Naive thymus-derived CD8-positive, alpha-beta T cell (primary cell): ENCODE results near the gene CCDC30. TPM values are rescaled to one million over a fixed set of nuclear protein-coding genes. Genes with fewer than 3 reads are reported as not detected.
A peak's percentile ranks its signal among the peaks of the same experiment; 100 is the strongest.

Experiments
- ATAC-seq, 2 donors: fragments of 150-1000 bp; cut with Tn5 transposase in 1 of 2; sonication (Bioruptor Pico), chemical (Tn5 transposase) in 1 of 2; 1 replicate in 1 of 2; 2 replicates in 1 of 2; pipeline ENCODE4 v1.10.0; 2021; ENCODE audit warnings: mild to moderate bottlenecking in 2 of 2, moderate library complexity in 2 of 2
- POLR2A ChIA-PET: fragments of 350-600 bp; sonication (Branson Sonifier 250); formaldehyde crosslinking; loops from one replicate; lab custom pipeline; 2021; ENCODE audit warnings: antibody characterized with exemption; lab: Charles Lee
- DNase-seq, 10 donors: peaks; one replicate each; pipeline versions ENCODE4 v3.0.0 to v3.0.0-alpha.2; 2020 to 2022
- H3K27ac Mint-ChIP-seq, 10 donors: one replicate each; pipeline ENCODE4 v1.8.0; 2020 to 2022; ENCODE audit warnings: mild to moderate bottlenecking in 10 of 10, mixed read lengths in 10 of 10, moderate library complexity in 4 of 10, inconsistent platforms in 1 of 10
- H3K27me3 Mint-ChIP-seq, 5 donors: one replicate each; pipeline ENCODE4 v1.8.0; 2021 to 2022; ENCODE audit warnings: mixed read lengths in 5 of 5
- H3K36me3 Mint-ChIP-seq, 3 donors: one replicate each; pipeline ENCODE4 v1.8.0; 2020 to 2022; ENCODE audit warnings: mixed read lengths in 3 of 3, mild to moderate bottlenecking in 2 of 3, inconsistent platforms in 1 of 3
- H3K4me1 Mint-ChIP-seq, 4 donors: one replicate each; pipeline ENCODE4 v1.8.0; 2021 to 2022; ENCODE audit warnings: mixed read lengths in 4 of 4
- H3K4me3 Mint-ChIP-seq, 10 donors: one replicate each; pipeline ENCODE4 v1.8.0; 2020 to 2022; ENCODE audit warnings: mild to moderate bottlenecking in 10 of 10, mixed read lengths in 10 of 10, moderate library complexity in 6 of 10, inconsistent platforms in 1 of 10
- H3K9me3 Mint-ChIP-seq, 9 donors: one replicate each; pipeline ENCODE4 v1.8.0; 2020 to 2022; ENCODE audit warnings: mixed read lengths in 9 of 9, mild to moderate bottlenecking in 3 of 9, inconsistent platforms in 1 of 9, moderate library complexity in 1 of 9
- polyA plus RNA-seq, 3 donors: library from polyadenylated mRNA; unstranded; fragments of 300-500 nt; fragmentation: Illumina TruSeq; gene quantifications; one replicate each; pipeline ENCODE4 v1.2.3, GENCODE V29; 2021
- total RNA-seq, 8 experiments: library from RNA in 2 of 8; stranded (reverse) in 2 of 8; gene quantifications; one replicate each; pipeline ENCODE4 v1.2.3 and lab custom pipeline; 2021 to 2026

Gene CCDC30
- total and polyA plus RNA-seq, 5 experiments from 2014 or later, result 0.55 to 5.5 (median 0.84) TPM

GRCh38 chr1:42541104-42541503 lies 78.0 kb downstream of the CCDC30 start:
- no peak for DNase-seq
- no peak for ATAC-seq
- Mint-ChIP-seq H3K9me3 (peaks cover 0 to 11% (median 0%) of the 10 kb centered on the region in 9 donors), H3K36me3 (peaks cover 0 to 20% (median 17%) of the 10 kb centered on the region in 3 donors), H3K4me1 (no peaks in the 10 kb centered on the region), H3K27ac (no peak overlapping the region), H3K27me3 (peaks cover 0 to 4% (median 0%) of the 10 kb centered on the region in 5 donors), H3K4me3 (no peak overlapping the region)
- POLR2A ChIA-PET, result no interaction called here

GRCh38 chr1:42551180-42551579 lies 88.1 kb downstream of the CCDC30 start:
- ATAC-seq (no peak), DNase-seq (no peak)
- POLR2A ChIA-PET, result interaction anchor here (1.0 kb wide), 1 partner anchor 94 kb away, joined by 3 read pairs; no protein-coding TSS in a partner anchor
- Mint-ChIP-seq H3K27ac (no peak overlapping the region), H3K4me3 (no peak overlapping the region), H3K27me3 (no peaks in the 10 kb centered on the region), H3K4me1 (peaks cover 0 to 6% (median 1%) of the 10 kb centered on the region in 4 donors), H3K9me3 (no peaks in the 10 kb centered on the region), H3K36me3 (peaks cover 12 to 14% (median 12%) of the 10 kb centered on the region in 3 donors)

GRCh38 chr1:42551590-42551989 lies 88.5 kb downstream of the CCDC30 start:
- Mint-ChIP-seq H3K4me1 (peaks cover 0 to 6% (median 1%) of the 10 kb centered on the region in 4 donors), H3K36me3 (peaks cover 12 to 13% (median 12%) of the 10 kb centered on the region in 3 donors), H3K27ac (no peak overlapping the region), H3K4me3 (no peak overlapping the region), H3K27me3 (no peaks in the 10 kb centered on the region), H3K9me3 (no peaks in the 10 kb centered on the region)
- ATAC-seq, result no peak
- POLR2A ChIA-PET, result interaction anchor here (1.0 kb wide), 1 partner anchor 95 kb away, joined by 3 read pairs; no protein-coding TSS in a partner anchor
- DNase-seq, result no peak

- peaks cover 0 to 6% (median 1%) of the 10 kb centered on the region in 4 donors for H3K4me1 Mint-ChIP-seq
- ATAC-seq (no peak), DNase-seq (no peak)
- peaks cover 0 to 5% (median 0%) of the 10 kb centered on the region in 9 donors for H3K9me3 Mint-ChIP-seq
- no peak overlapping the region for H3K27ac Mint-ChIP-seq
- H3K27me3 Mint-ChIP-seq, result no peaks in the 10 kb centered on the region
- H3K4me3 Mint-ChIP-seq, result no peak overlapping the region
- POLR2A ChIA-PET, result no interaction called here
- H3K36me3 Mint-ChIP-seq, result peaks cover 11 to 12% (median 12%) of the 10 kb centered on the region in 3 donors
These were observed 89.5 kb downstream of the CCDC30 start for GRCh38 chr1:42552636-42553035.

GRCh38 chr1:42557230-42557851 lies 94.3 kb downstream of the CCDC30 start:
- no peaks in the 10 kb centered on the region for H3K4me1 Mint-ChIP-seq
- no peak overlapping the region for H3K4me3 Mint-ChIP-seq
- no peak overlapping the region for H3K27ac Mint-ChIP-seq
- ATAC-seq, result no peak
- H3K27me3 Mint-ChIP-seq, result peaks cover 0 to 2% (median 0%) of the 10 kb centered on the region in 5 donors
- peaks cover 0 to 24% (median 6%) of the 10 kb centered on the region in 9 donors for H3K9me3 Mint-ChIP-seq
- POLR2A ChIA-PET, result no interaction called here
- H3K36me3 Mint-ChIP-seq, result peaks cover 15 to 24% (median 23%) of the 10 kb centered on the region in 3 donors
- no peak for DNase-seq

- no peak for ATAC-seq
- Mint-ChIP-seq H3K4me1 (no peaks in the 10 kb centered on the region), H3K9me3 (no peaks in the 10 kb centered on the region), H3K27ac (no peak overlapping the region), H3K36me3 (peaks cover 0 to 12% (median 6%) of the 10 kb centered on the region in 3 donors), H3K27me3 (no peaks in the 10 kb centered on the region), H3K4me3 (no peak overlapping the region)
- no peak for DNase-seq
- POLR2A ChIA-PET, result no interaction called here
These were observed 104.0 kb downstream of the CCDC30 start for GRCh38 chr1:42567038-42567437.

- no peaks in the 10 kb centered on the region for H3K27me3 Mint-ChIP-seq
- H3K9me3 Mint-ChIP-seq, result no peaks in the 10 kb centered on the region
- H3K27ac Mint-ChIP-seq, result no peak overlapping the region
- POLR2A ChIA-PET, result no interaction called here
- H3K36me3 Mint-ChIP-seq, result peaks cover 0 to 2% (median 0%) of the 10 kb centered on the region in 3 donors
- no peaks in the 10 kb centered on the region for H3K4me1 Mint-ChIP-seq
- no peak for ATAC-seq
- H3K4me3 Mint-ChIP-seq, result no peak overlapping the region
- DNase-seq, result no peak
These were observed 113.8 kb downstream of the CCDC30 start for GRCh38 chr1:42576935-42577334.

GRCh38 chr1:42586016-42586415 lies 122.9 kb downstream of the CCDC30 start:
- no peaks in the 10 kb centered on the region for H3K4me1 Mint-ChIP-seq
- H3K9me3 Mint-ChIP-seq, result peaks cover 0 to 23% (median 14%) of the 10 kb centered on the region in 9 donors
- H3K36me3 Mint-ChIP-seq, result peaks cover 24 to 44% (median 37%) of the 10 kb centered on the region in 3 donors
- no peak for ATAC-seq
- POLR2A ChIA-PET, result no interaction called here
- H3K27ac Mint-ChIP-seq, result no peak overlapping the region
- peaks cover 0 to 2% (median 0%) of the 10 kb centered on the region in 5 donors for H3K27me3 Mint-ChIP-seq
- no peak overlapping the region for H3K4me3 Mint-ChIP-seq
- no peak for DNase-seq

GRCh38 chr1:42587753-42588152 lies 124.7 kb downstream of the CCDC30 start:
- peaks cover 24 to 50% (median 36%) of the 10 kb centered on the region in 3 donors for H3K36me3 Mint-ChIP-seq
- no peak overlapping the region for H3K4me3 Mint-ChIP-seq
- DNase-seq (no peak), ATAC-seq (no peak)
- peaks cover 0 to 2% (median 0%) of the 10 kb centered on the region in 5 donors for H3K27me3 Mint-ChIP-seq
- H3K9me3 Mint-ChIP-seq, result peaks cover 0 to 23% (median 14%) of the 10 kb centered on the region in 9 donors
- no peaks in the 10 kb centered on the region for H3K4me1 Mint-ChIP-seq
- no peak overlapping the region for H3K27ac Mint-ChIP-seq
- POLR2A ChIA-PET, result no interaction called here

GRCh38 chr1:42592811-42593210 lies 129.7 kb downstream of the CCDC30 start:
- Mint-ChIP-seq H3K27me3 (peaks cover 0 to 2% (median 0%) of the 10 kb centered on the region in 5 donors), H3K4me3 (no peak overlapping the region), H3K36me3 (peaks cover 17 to 40% (median 29%) of the 10 kb centered on the region in 3 donors), H3K4me1 (no peaks in the 10 kb centered on the region), H3K27ac (no peak overlapping the region), H3K9me3 (peaks cover 0 to 12% (median 7%) of the 10 kb centered on the region in 9 donors)
- ATAC-seq, result no peak
- no peak for DNase-seq
- POLR2A ChIA-PET, result interaction anchor here (0.6 kb wide), 1 partner anchor 139 kb away, joined by 5 read pairs; no protein-coding TSS in a partner anchor

- DNase-seq, result no peak
- peaks cover 12 to 32% (median 23%) of the 10 kb centered on the region in 3 donors for H3K36me3 Mint-ChIP-seq
- peaks cover 0 to 2% (median 0%) of the 10 kb centered on the region in 5 donors for H3K27me3 Mint-ChIP-seq
- POLR2A ChIA-PET, result no interaction called here
- ATAC-seq, result no peak
- H3K9me3 Mint-ChIP-seq, result peaks cover 0 to 6% (median under 1%) of the 10 kb centered on the region in 9 donors
- peak overlapping the region in 1 of 10 donors; percentile 7 for H3K27ac Mint-ChIP-seq
- no peaks in the 10 kb centered on the region for H3K4me1 Mint-ChIP-seq
- no peak overlapping the region for H3K4me3 Mint-ChIP-seq
These were observed 130.5 kb downstream of the CCDC30 start for GRCh38 chr1:42593486-42594100.

- H3K9me3 Mint-ChIP-seq, result peaks cover 0 to 28% (median 12%) of the 10 kb centered on the region in 9 donors
- H3K27ac Mint-ChIP-seq, result no peak overlapping the region
- peaks cover 0 to 17% (median 4%) of the 10 kb centered on the region in 3 donors for H3K36me3 Mint-ChIP-seq
- ATAC-seq, result no peak
- H3K27me3 Mint-ChIP-seq, result no peaks in the 10 kb centered on the region
- POLR2A ChIA-PET, result interaction anchor here (0.6 kb wide), 1 partner anchor 212 kb away, joined by 4 read pairs; no protein-coding TSS in a partner anchor
- no peak overlapping the region for H3K4me3 Mint-ChIP-seq
- H3K4me1 Mint-ChIP-seq, result peaks cover 0 to 1% (median 0%) of the 10 kb centered on the region in 4 donors
- no peak for DNase-seq
These were observed 138.4 kb downstream of the CCDC30 start for GRCh38 chr1:42601472-42601871.

GRCh38 chr1:42613803-42614131 lies 150.7 kb downstream of the CCDC30 start:
- POLR2A ChIA-PET, result no interaction called here

More at GRCh38 chr1:42613803-42614131, 150.7 kb downstream of the CCDC30 start:
- ATAC-seq (no peak), DNase-seq (no peak)
- H3K36me3 Mint-ChIP-seq, result peaks cover 0 to 9% (median 8%) of the 10 kb centered on the region in 3 donors
- no peaks in the 10 kb centered on the region for H3K9me3 Mint-ChIP-seq
- no peaks in the 10 kb centered on the region for H3K27me3 Mint-ChIP-seq
- no peaks in the 10 kb centered on the region for H3K4me1 Mint-ChIP-seq
- no peak overlapping the region for H3K27ac Mint-ChIP-seq
- no peak overlapping the region for H3K4me3 Mint-ChIP-seq
